RPMI7951 (cell line): ENCODE measurements around the gene CEPT1. TPM values are rescaled to one million over a fixed set of nuclear protein-coding genes. Genes with fewer than 3 reads are reported as not detected.
"Not testable (repeated sequence)": the region's sequence is repeated elsewhere in the genome, so short reads cannot be mapped to it uniquely, and the experiment has no call there.

Experiments used
- DNase-seq: peaks from one replicate; pipeline ENCODE4 v3.0.0-alpha.2; 2012; ENCODE audit warnings: low read depth
- total RNA-seq: library from RNA; depleted of rRNA; stranded (reverse); fragments of >200 nt; shearing (Covaris generic); gene quantifications from 2 replicates; pipeline ENCODE4 v1.2.3, GENCODE V29; 2014

Gene CEPT1
- total RNA-seq, 1 experiment from 2014 or later: 38.7 TPM

DNA sequence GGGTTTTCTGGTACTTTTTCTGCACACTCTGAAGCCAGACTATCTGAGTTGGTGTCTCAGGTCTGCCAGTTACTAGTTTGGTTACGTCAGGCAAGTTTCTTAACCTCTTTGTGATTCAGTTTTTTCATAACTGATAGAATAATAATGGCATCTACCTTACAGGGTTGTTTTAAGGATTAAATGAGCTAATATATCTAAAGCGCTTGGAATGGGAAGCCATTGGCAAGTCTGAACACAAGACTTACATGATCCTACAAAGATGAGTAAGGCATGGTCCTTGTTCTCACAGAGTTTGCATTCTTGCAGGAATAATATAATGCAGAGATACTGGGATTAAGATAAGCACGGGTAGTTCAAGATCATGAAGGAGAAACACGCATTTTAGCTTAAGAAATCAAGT, 69.6 kb downstream of the CEPT1 start:
- no peak for DNase-seq

DNA sequence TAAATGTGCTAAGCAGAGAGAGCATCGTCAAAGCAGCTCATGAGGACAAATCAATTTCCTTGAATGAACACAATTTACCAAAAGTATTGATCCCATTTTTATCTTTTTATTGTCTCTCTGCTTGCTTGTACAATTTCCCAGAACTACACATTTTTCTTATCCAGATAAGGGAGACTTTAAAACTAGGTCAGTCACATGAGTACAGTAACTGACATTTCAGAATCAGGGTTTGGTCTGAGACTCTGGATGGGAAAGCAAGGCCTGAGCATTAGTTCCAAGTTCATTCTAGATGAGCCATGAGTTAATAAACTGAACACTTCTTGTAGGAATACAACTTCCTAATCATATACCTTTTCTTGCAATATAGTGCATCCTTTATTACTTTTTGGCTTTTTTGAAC, 71.9 kb downstream of the CEPT1 start:
- no peak for DNase-seq

DNA sequence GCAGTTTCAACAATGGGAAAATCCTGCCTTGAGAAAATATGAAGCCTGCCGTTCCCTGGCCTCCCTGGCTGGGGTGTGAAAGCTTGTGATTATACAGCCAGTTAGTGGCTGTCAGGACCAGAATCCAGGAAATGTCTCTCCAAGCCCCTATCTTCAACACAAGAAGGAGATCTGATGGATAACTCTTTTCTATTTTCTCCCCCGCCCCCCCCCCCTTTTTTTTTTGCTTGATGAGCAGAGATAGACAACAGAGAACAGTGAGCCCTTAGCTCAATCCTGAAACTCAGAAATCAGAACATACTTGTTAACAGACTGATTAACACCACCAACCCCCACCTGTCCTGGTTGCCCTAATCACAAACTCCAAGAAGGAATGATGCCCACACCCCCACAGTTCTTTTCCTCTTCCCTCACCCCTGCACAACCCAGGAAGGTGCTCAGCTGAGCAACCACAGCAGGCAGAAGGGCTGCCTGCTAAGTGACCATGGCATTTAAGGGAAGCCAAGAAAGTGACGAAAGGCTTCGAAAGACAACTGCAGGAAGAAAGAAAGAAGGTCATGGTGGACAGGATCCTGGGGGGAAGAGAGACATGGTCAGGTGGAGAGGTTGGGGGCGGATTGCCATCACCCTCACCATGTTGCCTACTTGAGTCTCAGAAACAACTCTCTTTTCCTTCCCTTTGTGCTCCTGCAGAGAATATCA, 72.8 kb downstream of the CEPT1 start:
- no peak for DNase-seq

DNA sequence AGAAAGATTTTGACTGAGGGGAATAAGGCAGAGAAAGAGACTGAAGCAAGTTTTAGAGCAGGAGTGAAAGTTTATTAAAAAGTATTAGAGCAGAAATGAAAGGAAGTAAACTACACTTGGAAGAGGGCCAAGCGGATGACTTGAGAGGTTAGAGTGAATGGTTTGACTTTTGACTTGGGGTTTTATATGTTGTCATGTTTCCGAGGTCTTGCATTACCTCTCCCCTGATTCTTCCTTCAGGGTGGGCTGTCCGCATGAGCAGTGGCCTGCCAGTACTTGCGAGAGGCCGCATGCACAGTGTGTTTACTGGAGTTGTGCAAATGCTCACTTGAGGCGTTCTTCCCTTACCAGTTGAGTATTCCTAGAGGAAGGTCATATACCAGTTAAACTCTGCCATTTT, 73.4 kb downstream of the CEPT1 start:
- no peak for DNase-seq

DNA sequence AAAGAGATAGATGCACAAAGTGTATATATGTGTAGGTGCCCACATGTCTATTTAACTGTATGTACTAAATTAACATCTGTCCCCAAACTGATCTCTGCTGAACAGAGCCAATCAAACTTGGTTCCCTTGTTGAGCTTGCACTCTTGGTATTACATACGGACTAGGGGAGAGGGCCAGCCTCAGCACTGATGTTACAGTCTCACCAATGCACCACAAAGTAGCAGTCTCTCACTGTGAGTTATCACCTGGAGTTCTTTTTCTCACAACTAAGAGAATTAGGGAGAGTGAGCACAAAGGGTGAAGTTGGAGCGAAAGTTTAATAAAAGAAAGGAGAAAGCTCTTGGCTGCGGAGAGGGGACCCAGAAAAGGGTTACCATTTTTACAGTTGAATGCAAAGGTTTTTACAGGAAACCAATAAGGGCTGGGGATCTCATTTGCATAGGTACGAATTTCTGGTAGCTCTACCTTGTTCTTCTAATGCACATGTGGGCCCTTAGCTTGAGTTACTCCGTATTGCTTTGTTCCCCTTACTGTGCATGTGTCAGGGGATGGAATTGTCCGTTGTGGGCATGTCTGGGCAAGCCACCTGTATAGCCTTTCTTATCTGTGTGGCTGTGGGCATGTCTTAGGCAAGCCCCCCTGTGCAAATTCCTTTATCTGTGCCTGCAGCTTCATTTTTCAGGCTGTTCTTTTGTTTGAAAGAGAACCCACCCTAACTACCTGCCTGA, 74.2 kb downstream of the CEPT1 start:
- DNase-seq: no peak

DNA sequence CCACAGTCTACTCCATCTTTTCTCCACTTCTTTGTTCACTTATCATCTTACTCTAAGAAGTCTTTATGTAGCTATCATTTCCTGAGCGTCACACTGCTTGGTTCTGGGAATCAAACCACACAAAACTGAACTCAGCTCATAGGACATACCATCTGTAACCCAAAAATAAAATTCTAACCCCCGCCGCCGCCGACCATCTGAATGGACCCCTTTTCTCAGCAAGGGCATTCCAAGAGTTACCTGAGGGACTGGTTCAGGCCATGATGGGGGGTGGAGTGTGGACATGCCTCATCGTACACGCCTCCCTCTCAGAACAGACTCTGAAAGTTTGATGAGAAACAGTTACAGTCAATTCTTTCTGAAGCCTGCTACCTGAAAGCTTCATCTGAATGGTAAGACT, 74.9 kb downstream of the CEPT1 start:
- DNase-seq: no peak

DNA sequence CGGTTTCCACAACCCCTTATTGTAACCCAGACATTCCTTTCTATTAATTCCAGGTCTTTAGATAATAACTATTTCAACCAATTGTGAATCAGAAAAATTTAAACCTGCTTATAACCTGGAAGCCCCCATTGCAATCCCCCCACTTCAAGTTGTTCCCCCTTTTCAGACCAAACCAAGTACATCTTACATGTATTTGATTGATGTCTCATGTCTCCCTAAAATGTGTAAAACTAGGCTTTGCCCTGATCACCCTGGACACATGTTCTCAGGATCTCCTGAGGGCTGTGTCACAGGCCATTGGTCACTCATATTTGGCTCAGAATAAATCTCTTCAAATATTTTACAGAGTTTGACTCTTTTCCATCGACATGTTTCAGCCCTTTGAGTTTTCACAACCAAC, 75.3 kb downstream of the CEPT1 start:
- not testable (repeated sequence) for DNase-seq

DNA sequence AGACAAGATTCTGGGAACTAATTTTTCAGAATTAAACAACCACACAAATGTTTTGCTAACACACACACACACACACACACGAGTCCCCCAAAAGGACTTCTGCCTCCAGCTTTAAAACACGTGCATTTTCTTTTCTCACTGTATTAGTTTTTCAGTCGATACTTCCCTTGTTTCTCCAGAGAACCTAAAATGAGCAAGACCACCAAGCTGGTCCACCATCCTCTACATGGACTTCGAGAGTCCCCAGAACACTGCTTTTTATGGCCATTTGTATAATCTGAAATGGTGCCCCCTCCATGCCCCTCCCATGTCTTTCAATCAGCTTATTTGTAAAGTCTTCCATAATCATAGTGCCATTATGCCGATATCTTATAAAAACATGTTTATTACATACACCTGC, 76.7 kb downstream of the CEPT1 start:
- no peak for DNase-seq

DNA sequence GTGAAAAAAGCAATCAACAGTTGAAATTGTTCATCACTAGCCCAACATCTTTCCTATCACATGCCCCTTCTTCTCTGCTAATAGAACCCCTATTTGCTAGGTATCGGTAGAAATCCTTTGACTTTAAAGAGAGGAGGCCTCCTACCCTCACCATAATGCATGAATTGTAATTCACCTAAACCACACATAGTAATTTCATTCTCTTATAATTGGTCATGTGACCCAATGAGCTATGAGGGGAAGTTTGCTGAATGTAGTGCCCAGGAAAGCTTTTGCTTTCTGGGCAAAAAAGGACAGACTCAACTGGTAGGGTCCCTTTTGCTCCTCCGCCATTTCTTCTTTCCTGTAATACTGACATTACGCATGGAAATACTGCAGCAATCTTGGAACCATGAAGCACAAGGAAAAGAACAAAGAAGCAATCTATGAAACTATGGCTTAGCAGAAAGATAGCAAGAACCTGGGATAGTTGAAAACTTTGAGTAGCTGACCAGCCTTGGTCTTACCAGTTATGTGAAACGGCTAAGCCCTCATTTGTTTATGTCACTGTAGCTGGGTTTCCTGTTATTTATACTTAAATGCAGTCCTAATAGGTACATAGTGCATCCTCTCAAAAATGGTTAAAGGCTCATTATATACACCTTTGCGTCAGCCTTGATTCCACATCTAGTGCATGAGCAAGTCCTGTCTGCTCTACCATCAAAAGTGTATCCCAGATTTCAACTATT, 77.3 kb downstream of the CEPT1 start:
- no peak for DNase-seq

DNA sequence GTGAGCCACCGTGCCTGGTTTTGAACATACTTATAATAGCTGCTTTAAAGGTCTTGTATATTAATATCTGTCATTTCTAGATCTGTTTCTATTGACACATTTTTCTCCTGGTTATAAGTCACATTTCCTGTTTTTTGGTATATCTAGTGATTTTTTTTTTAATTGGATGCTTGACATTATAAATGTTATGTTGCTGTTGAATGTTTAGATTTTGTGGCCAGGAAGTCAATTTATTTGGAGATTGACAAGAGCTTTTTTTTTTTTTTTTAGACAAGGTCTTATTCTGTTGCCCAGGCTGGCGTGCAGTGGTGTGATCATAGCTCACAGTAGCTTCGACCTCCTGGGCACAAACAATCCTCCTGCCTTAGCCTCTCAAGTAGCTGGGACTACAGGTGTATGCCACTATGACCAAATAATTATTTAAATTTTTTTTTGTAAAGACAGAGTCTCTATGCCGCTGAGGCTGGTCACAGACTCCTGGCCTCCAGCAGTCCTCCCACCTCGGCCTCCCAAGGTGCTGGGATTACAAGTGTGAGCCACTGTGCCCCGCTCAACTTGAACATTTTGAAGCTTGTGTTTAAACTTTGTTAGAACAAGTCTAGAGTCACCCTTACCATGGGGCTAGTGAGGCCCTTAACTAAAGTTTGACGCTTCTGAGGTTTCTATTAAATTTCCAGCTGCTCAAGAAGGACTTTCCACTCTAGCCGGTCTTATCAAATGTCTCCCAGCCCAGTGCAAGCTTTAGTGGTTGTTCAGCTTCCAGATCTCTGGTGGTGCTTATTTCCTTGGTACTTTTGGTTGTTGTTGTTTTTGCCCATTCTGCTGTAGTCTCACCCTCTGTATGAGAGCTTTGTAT, 78.9 kb downstream of the CEPT1 start:
- DNase-seq: no peak

DNA sequence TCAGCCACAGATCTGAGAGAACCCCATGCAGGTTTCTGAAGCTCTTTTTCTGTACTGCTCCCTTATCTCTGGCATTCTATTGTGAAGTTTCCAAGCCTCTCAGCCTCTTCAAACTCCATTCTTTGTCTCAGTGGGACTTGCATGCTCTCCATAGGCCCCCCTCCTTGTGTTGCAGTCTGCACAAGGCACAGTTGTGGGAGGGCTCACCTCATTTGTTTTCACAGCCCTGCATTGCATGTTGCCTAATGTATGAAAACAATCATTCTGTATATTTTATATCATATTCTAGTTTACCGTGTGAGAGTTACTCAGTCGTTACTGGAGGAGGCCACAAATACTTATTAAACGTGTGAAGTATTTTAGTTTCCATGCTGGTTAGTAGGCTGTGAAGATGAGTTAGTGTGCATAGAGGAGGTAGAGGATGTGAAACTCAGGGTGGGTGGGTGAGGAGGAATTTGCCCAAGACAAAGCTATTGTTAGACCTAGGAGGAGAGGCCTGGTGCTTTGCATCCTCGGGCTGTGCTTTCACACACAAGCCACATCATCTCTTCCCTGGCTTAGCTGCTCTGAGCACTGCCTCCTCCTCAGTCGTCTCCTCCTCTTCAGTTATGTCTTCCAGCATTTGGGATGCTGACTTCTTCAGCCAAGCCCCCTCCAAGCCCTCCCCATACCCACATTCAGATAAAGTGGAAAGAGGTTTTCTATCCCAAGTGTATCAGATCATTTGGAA, 79.7 kb downstream of the CEPT1 start:
- DNase-seq: no peak

DNA sequence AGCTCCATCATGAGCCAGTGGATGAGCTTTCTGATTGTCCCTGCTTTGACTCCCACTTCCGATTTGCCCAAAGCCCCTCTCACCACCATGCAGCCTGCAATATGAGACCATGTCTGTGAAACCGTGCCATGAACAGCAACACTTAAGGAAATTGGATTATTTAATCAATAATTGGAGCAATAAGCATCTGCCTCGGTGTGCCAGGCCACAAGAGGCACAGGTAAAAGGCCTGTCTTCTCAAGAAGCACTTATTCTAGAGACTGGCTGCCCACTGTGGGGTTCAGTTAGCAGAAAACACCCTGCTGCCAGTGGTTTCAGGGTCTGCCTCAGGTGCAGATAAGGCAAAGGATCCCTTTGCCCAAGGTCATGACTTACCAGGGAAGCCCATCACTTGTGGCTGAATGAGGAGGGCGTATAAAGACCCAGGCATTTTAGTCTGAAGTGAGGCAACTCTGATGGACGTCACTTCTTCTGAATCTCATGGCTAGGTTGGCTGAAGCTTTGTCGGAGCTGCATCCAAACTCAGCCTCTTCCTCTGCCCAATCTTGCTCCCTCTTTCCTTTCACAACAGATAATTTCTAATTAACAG, 80.4 kb downstream of the CEPT1 start:
- no peak for DNase-seq

DNA sequence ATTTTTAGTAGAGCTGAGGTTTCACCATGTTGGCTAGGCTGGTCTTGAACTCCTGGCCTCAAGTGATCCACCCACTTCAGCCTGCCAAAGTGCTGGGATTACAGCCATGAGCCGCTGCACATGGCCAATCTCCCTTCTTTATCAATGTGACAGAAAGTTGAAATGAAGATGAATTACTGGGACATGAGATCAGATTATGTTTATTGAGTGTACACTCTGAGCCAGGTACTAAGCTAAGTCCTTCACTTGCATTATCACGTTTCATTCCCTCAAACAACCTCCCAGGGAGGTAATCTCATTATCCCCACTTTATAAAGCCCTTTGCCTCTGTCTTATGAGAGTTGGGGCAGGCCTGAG, 81.2 kb downstream of the CEPT1 start:
- DNase-seq: no peak

DNA sequence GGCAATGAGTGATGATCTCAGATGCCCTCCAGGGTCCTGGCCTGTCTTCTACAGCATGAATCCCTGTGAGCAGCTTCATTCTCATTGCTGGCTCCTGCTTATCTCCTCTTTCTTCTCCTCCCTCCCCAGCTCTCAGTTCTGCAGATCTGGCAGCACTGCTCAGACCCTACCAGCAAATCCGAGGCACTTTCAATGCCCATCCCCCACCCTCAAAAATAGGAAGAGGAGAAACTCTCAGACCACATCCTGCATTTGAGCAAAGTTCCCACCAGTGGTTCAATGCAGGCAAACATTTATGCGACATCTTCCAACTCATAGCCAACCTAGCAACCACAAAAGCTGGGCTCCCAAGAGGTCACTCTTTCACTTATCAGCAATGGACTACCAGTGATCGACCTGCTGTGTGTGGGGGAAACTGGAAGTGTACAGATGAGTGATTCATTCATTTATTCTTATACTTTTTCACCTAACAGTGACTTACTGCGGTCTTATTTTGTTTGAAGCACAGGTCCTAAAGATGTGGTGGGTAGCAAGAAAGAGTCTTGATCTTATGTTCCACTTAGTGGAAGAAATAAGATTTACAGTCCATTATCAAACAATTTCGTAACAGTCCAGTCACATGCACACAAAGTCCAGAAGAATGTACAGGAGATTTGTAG, 81.7 kb downstream of the CEPT1 start:
- peak; percentile 16 for DNase-seq

DNA sequence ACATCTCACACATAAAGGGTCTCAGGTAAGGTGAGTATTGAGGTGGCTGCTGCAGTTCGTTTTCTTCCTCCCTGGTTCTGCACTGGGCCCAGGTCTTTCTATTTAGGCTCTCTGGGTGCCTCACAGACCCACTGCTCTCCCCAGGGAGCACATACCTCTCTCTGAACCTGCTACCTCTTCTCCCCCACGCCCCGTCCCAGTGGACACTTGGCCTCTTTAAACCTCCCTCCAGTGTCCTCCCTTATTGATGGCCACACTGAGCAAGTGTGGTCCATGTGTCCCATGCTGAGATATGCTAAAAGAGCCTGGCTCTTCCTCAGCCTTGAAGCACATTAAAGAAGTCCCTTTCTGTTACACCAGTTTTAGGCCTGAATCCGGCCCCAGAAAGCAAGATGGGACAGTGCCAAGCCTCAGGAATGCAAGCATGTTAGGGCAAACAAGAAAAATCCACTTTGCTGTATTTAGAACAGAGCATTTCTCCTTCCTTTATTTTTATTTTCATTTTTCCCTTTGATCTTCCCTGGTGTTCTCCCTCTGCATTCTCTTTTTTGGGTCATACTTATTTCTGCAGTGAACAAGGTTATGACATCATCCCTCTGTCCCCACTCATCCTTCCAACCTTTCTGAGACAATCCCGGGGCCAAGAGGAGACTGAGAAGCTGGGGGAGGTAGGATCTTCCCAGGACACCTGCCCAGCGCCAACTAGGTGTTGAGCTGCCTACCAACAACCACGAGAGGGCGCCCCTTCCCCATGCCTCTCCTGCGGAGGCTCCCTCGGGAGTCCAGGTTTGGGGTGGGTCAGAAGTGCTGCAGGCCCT, 82.5 kb downstream of the CEPT1 start:
- DNase-seq: peak; percentile 62

DNA sequence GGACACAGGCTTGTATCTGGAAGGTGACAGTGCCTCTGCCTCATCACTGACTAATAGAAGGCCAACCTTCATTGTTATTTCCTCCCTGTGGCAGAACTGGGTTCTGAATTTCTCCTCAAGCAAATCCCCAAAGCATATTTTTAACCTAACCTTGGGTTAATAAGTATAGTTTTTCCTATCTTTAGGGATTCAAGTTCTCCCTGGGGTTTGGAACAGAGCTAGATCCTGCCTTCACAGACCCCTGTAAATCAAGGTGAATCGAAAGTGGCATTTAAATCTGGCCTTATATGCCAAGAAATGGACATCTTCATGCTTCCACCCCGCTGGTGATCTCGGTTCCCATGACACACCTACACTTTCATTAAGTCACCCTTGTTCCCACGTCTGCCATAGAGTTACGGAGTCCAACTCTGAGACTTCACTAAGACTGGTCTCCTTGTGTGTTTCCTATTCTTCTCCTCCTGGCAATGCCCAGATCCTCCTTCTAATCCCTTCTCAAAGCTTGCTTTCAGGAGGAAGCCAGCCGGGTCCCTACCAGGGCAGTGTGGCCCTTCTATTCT, 83.2 kb downstream of the CEPT1 start:
- DNase-seq: no peak

DNA sequence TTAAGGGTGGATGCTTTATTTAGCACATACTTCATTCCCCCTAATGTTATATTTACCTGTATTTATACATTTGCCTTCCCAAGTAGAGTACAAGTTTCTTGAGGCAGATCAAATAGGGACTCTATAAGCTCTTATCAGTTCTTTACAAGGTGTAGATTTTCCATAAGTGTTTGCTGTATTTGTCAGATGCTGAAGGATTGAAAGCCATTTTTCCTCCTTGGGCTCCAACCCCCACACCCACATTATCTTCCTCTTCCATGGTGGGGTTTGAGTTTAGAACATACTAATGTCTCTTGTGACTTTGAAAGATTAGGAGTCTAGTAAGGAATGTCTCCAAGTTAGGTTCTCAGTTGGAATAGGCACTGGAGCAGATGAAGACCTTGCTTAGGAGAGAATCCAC, 85.1 kb downstream of the CEPT1 start:
- no peak for DNase-seq

DNA sequence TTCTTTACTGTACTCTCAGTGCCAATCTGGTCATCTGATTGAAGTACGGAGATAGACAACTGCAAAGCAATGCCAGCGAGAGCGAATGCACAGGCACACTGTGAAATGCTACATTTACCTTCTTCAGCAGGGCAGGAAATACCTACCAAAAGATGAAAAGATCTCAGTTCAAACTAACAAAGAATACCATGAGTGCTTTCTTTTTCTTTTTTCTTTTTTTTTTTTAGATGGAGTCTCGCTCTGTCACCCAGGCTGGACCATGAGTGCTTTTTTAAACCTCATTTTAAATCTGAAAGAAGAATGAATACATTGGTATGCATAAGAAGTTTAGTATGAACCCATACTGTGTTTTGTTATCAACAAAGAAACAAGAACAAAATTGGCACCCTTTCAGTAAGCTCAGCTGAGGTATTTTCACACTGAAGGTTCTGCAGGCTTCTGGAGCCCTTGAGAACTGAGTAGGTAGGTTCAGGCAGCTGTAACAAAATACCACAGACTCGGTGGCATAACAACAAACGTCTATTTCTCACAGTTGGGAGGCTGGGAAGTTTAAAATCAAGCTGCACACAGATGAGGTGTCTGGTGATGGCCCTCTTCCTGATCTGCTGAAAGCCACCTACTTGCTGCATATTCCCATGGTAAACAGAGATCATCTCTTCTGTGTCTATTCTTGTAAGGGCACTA, 85.8 kb downstream of the CEPT1 start:
- no peak for DNase-seq

DNA sequence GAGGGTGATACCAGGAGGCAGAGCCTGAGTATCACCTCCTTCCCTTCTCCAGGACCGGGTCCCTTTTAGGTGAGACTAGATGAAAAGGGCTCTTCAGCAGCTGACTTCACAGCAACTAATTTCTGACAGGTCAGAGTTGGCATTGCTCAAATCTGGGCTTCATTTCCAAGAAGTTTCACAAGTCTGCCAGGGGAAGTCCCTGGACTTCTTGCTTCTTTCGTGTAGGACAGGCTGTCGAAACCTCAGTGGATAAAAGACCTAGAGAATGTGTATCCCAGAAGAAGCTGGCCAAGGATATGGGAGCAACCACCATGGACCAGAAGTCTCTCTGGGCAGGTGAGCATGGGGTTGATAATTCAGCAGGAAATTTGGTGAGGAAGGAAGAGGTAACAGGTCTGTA, 87.4 kb downstream of the CEPT1 start, which contains the start of gene CHI3L2:
CHI3L2 (plus strand) TSS at position 280 of the 400 bp plus-strand sequence; CDS start at position 297, 17 bp downstream.
- peak; percentile 17 for DNase-seq
